ENCODE results near the gene GINS1. TPM values are rescaled to one million over a fixed set of nuclear protein-coding genes. Genes with fewer than 3 reads are reported as not detected.

Gene GINS1
- total and polyA plus RNA-seq, 2 donors (not counting 1 experiment from before 2014, with no cell fraction given): 0.61 to 2.0 TPM

DNA sequence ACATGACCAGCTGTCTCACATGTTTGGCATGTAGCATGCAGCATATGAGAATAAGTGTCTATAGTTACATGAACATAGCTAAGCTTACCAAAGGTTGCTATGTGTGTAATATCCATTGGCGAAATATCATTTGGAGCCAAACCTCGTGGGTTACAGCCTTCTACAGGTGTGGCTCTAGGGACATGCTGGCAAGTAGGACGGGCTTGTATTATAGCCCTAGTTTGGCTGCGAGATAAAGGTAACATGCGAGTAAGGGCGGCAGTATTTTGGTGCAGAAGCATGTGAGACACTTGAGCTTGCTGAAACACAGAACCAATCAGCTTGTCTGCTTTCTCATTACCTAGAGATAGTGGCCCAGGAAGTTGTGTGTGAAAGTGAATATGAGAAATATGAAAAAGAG lies 10.4 kb upstream of the GINS1 start:
- Mint-ChIP-seq H3K4me1 (peaks cover 5% of the 10 kb centered on the region), H3K27ac (no peak overlapping the region), H3K27me3 (peaks cover 11% of the 10 kb centered on the region), H3K9me3 (ENCODE audit: insufficient read depth) (no peaks in the 10 kb centered on the region), H3K4me3 (no peak overlapping the region)
- Histone ChIP-seq H2AFZ (ENCODE audit: insufficient read depth, low read depth, low read length, poor library complexity, severe bottlenecking) (no peak overlapping the region), H4K20me1 (ENCODE audit: control insufficient read depth, insufficient read depth, low read length, poor library complexity, severe bottlenecking) (no peaks in the 10 kb centered on the region), H3K36me3 (replicated peaks in 1 of 2; ENCODE audit: control extremely low read depth in 1 of 2, control insufficient read depth in 1 of 2, extremely low read depth in 1 of 2, insufficient read depth in 2 of 2, low read length in 1 of 2) (no peaks in the 10 kb centered on the region), H3K4me2 (replicated peaks; ENCODE audit: low read depth, low read length, poor library complexity, severe bottlenecking) (no peak overlapping the region), H3K27me3 (replicated peaks in 1 of 4; ENCODE audit: control extremely low read depth in 1 of 4, control insufficient read depth in 3 of 4, insufficient read depth in 4 of 4, low read length in 3 of 4) (no peaks in the 10 kb centered on the region), H3K9me3 (ENCODE audit: control extremely low read depth in 1 of 3, control insufficient read depth in 2 of 3, insufficient read depth in 1 of 3, low read length in 2 of 3) (peaks cover 0 to 7% (median 0%) of the 10 kb centered on the region in 3 donors), H3K27ac (ENCODE audit: low read length in 2 of 2) (no peak overlapping the region), H3K79me2 (ENCODE audit: control insufficient read depth, insufficient read depth, low read length) (no peaks in the 10 kb centered on the region), H3K4me1 (ENCODE audit: control insufficient read depth in 2 of 2, insufficient read depth in 2 of 2, low read length in 2 of 2) (no peaks in the 10 kb centered on the region), H3K4me3 (ENCODE audit: control extremely low read depth in 1 of 5, extremely low read depth in 1 of 5, insufficient read depth in 1 of 5, low read depth in 2 of 5, low read length in 4 of 5) (no peak overlapping the region), H3K9ac (ENCODE audit: low read length) (no peak overlapping the region)
- intact Hi-C loops (cut with micrococcal nuclease): no loop called here
- TF ChIP-seq, protein P1, sequence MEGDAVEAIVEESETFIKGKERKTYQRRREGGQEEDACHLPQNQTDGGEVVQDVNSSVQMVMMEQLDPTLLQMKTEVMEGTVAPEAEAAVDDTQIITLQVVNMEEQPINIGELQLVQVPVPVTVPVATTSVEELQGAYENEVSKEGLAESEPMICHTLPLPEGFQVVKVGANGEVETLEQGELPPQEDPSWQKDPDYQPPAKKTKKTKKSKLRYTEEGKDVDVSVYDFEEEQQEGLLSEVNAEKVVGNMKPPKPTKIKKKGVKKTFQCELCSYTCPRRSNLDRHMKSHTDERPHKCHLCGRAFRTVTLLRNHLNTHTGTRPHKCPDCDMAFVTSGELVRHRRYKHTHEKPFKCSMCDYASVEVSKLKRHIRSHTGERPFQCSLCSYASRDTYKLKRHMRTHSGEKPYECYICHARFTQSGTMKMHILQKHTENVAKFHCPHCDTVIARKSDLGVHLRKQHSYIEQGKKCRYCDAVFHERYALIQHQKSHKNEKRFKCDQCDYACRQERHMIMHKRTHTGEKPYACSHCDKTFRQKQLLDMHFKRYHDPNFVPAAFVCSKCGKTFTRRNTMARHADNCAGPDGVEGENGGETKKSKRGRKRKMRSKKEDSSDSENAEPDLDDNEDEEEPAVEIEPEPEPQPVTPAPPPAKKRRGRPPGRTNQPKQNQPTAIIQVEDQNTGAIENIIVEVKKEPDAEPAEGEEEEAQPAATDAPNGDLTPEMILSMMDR (IDR thresholded peaks at IDR 0.05): no peak
- TF ChIP-seq EZH2 (IDR thresholded peaks at IDR 0.05; ENCODE audit: borderline replicate concordance, insufficient read depth, low read depth, low read length, poor library complexity, severe bottlenecking): no peak
- CTCF ChIA-PET: interaction anchor here (0.9 to 6.4 kb wide), 9 partner anchors 11 to 1704 kb away, joined by 3 to 133 read pairs (median 6); partner anchors contain the start of gene GINS1
- 90% methylated on average over 2 of the region's 6 CpGs for WGBS (ENCODE audit: insufficient coverage)
- no peak for DNase-seq
- no peak for ATAC-seq (ENCODE audit: low read depth)
- POLR2A ChIA-PET: no interaction called here

DNA sequence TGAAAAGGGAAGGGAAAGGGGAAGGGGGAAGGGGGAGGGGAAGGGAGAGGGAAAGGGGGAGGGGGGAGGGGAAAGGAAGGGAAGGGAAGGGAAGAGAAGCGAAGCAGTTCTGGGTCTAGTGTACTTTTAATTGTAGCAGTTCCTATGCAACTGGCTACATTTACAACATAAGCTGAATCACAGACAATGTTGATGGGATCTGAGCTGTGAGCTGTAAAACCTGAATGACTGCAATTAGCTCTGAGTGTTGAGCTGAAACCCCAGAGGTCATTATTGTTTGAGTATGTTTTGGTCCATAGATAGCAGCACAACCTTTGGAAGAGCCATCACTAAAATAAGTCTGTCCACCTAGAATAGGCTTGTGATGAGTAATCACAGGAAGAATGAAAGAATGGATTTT lies 9.7 kb upstream of the GINS1 start:
- no peak for DNase-seq
- no peaks in the 10 kb centered on the region for H3K36me3 ChIP-seq (replicated peaks in 1 of 2; ENCODE audit: control extremely low read depth in 1 of 2, control insufficient read depth in 1 of 2, extremely low read depth in 1 of 2, insufficient read depth in 2 of 2, low read length in 1 of 2)
- no peak for TF ChIP-seq EZH2 (IDR thresholded peaks at IDR 0.05; ENCODE audit: borderline replicate concordance, insufficient read depth, low read depth, low read length, poor library complexity, severe bottlenecking)
- TF ChIP-seq, protein P1 (IDR thresholded peaks at IDR 0.05): no peak
- no peak overlapping the region for H3K4me2 ChIP-seq (replicated peaks; ENCODE audit: low read depth, low read length, poor library complexity, severe bottlenecking)
- intact Hi-C loops (cut with micrococcal nuclease): no loop called here
- no peak for ATAC-seq (ENCODE audit: low read depth)
- ChIA-PET CTCF (interaction anchor here (0.9 to 6.4 kb wide), 15 partner anchors 11 to 1705 kb away, joined by 3 to 133 read pairs (median 6); partner anchors contain the start of gene GINS1), POLR2A (no interaction called here)
- H3K27me3 ChIP-seq (replicated peaks in 1 of 4; ENCODE audit: control extremely low read depth in 1 of 4, control insufficient read depth in 3 of 4, insufficient read depth in 4 of 4, low read length in 3 of 4): no peaks in the 10 kb centered on the region
- no peaks in the 10 kb centered on the region for H3K4me1 ChIP-seq (ENCODE audit: control insufficient read depth in 2 of 2, insufficient read depth in 2 of 2, low read length in 2 of 2)
- Mint-ChIP-seq H3K4me1 (peaks cover 5% of the 10 kb centered on the region), H3K9me3 (ENCODE audit: insufficient read depth) (no peaks in the 10 kb centered on the region), H3K27ac (no peak overlapping the region), H3K27me3 (peaks cover 11% of the 10 kb centered on the region), H3K4me3 (no peak overlapping the region)
- no peaks in the 10 kb centered on the region for H4K20me1 ChIP-seq (ENCODE audit: control insufficient read depth, insufficient read depth, low read length, poor library complexity, severe bottlenecking)
- H2AFZ ChIP-seq (ENCODE audit: insufficient read depth, low read depth, low read length, poor library complexity, severe bottlenecking): no peak overlapping the region
- H3K9me3 ChIP-seq (ENCODE audit: control extremely low read depth in 1 of 3, control insufficient read depth in 2 of 3, insufficient read depth in 1 of 3, low read length in 2 of 3): peaks cover 0 to 14% (median 7%) of the 10 kb centered on the region in 3 donors
- H3K4me3 ChIP-seq (ENCODE audit: control extremely low read depth in 1 of 5, extremely low read depth in 1 of 5, insufficient read depth in 1 of 5, low read depth in 2 of 5, low read length in 4 of 5): no peak overlapping the region
- no CpG with 5 or more reads among the region's 1 CpG for whole genome bisulfite sequencing (ENCODE audit: insufficient coverage)
- no peaks in the 10 kb centered on the region for H3K79me2 ChIP-seq (ENCODE audit: control insufficient read depth, insufficient read depth, low read length)
- no peak overlapping the region for H3K9ac ChIP-seq (ENCODE audit: low read length)
- H3K27ac ChIP-seq (ENCODE audit: low read length in 2 of 2): no peak overlapping the region

All from B cell (primary cell).